ENCODE results near the gene SPRN.
"Not testable (repeated sequence)": the region's sequence is repeated elsewhere in the genome, so short reads cannot be mapped to it uniquely, and the experiment has no call there.

The SPRN gene

GRCh38 chr10:133384071-133384470, 40.4 kb downstream of the SPRN start:
- no peak for DNase-seq (ENCODE audit: low read depth)

GRCh38 chr10:133383551-133383950, 40.9 kb downstream of the SPRN start:
- no peak for DNase-seq (ENCODE audit: low read depth)

DNA sequence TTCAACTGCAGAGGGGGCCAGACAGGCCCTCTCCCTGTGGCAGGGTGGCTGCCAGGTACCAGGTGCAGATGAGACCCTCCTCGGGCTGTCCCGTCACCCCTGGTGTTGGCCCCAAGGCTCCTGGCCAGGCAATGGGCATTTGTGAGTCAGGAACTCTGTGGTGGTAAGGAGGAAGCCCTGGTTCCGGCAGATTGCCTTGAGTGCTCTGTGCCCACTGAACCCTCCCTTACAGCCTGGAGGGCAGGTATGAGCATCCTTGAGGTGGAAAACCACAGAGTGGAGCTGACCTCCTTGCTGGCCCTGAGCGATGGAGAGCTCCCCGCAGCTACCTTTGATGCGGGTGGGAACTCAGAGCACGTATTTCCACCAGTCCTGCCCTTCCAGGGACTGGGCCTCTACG, 43.4 kb downstream of the SPRN start:
- no peak for DNase-seq (ENCODE audit: low read depth)

GRCh38 chr10:133379801-133380666, 44.4 kb downstream of the SPRN start:
- DNase-seq (ENCODE audit: low read depth), result no peak

GRCh38 chr10:133379152-133379800, 45.1 kb downstream of the SPRN start, which contains the start of gene PAOX:
Gene PAOX, plus strand, starts transcription at chr10:133379262. Its CDS starts 55 bp downstream, at chr10:133379317.
- DNase-seq (ENCODE audit: low read depth), result peak; percentile 52

DNA sequence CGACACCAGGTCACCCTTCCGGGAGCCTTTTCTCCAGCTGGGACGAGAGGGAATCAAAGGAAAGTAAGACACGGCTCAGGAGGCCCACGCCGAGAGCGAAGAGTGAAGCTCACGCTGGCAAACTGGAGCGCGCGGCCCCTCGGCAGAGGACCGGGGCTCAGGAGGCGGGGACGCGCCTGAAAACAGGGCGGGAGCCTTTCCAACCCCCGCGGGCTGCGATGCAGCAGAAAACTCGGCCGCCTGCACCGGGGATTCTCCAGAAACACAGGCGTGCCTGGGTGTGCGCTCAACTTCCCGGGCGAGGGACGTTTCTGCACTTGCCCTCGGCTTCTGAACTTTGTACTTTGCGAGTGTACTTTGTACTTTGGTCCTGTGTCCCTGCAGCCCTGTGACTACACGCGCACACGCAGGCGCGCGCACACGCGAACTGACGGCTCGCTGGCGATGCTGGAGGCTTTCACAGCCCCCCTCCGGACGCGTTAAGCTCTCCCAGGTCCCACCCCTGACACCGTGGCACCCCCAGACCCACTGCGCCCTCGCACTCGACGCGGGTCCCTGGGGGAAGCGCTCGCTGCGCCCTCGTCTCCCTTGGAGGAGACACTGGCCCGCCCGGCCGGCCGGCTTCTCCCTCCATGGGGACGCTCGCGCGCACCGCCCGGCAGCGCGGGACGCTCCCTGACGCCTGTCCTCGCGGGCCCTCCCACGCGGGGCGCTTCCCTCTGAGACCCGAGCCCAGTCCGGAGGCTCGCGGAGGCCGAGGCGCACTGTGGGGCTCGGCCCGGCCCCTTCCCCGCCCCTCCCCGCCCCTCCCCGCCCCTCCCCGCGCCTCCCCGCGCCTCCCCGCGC, 46.0 kb downstream of the SPRN start:
- peak; percentile 54 for DNase-seq (ENCODE audit: low read depth)

- DNase-seq (ENCODE audit: low read depth), result no peak
Observed at GRCh38 chr10:133377818-133378250, 46.6 kb downstream of the SPRN start.

DNA sequence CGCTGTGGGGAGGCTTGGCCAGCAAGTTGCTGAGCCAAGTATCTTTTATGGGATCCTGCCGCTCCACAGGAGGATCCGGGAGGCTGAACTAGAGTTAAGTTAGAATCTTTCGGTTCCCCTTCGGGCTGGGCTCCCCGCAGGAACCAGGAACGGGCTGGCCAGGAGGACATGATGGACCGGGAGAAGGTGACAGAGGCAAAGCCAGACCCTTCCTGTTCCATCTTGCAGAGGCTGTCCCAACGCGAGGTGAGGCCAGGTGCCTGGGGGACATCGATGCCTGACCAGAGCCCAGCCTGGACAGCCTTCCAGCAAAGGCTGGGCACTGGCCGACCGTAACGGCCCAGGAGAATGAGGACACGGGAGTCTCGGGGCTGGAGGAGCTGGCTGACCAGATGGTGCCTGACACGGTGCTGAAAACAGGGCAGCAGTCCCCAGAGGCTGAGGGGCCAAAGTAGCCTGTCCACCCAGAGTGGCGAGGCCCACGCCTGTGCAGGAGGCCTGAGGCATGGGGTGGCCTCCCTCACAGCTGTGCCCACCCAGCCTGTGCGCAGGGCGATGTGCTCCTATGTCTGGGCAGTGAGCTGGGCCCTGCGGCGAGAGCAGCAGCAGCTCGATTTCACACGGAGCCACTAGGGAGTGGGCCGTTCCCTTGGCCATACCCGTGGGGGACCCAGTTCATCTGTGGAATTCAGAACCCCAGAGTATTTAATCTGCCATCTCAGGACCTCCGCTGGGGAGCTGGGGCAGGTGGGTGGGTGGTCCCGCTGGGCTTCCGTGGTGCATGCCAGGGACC, 47.2 kb downstream of the SPRN start:
- DNase-seq (ENCODE audit: low read depth), result no peak

DNA sequence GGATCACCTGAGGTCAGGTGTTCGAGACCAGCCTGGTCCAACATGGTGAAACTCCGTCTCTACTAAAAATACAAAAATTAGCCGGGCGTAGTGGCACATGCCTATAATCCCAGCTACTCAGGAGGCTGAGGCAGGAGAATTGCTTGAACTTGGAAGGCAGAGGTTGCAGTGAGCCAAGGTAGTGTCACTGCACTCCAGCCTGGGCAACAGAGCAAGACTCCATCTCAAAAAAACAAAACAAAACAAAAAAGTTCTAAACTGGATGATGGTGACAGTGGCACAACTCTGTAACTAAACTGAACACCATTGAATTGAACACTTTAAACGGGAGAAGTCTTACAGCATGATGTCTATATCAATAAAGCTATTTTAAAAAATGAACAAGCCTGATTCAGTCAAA, 48.2 kb downstream of the SPRN start:
- not testable (repeated sequence) for DNase-seq (ENCODE audit: low read depth)

GRCh38 chr10:133375357-133376115, 48.9 kb downstream of the SPRN start:
- DNase-seq (ENCODE audit: low read depth), result no peak

GRCh38 chr10:133373174-133374090, 51.0 kb downstream of the SPRN start, which contains the start of gene ECHS1:
Gene ECHS1, minus strand, starts transcription at chr10:133373354. Its CDS starts 21 bp downstream, at chr10:133373333.
- DNase-seq (ENCODE audit: low read depth), result peak; percentile 89

GRCh38 chr10:133372507-133372906, 51.9 kb downstream of the SPRN start:
- DNase-seq (ENCODE audit: low read depth), result no peak
